DMS79 treated with DMSO at 0.1 percent for 48 hours (cell line): Measurements from ENCODE around the gene PAQR5.
"Not testable (repeated sequence)": the region's sequence is repeated elsewhere in the genome, so short reads cannot be mapped to it uniquely, and the experiment has no call there.

Experiments
- DNase-seq: peaks from one replicate; lab custom pipeline; 2025; lab: John Stamatoyannopoulos, UW

PAQR5 gene

GRCh38 chr15:69298697-69299441 lies at the start of gene PAQR5:
Gene PAQR5, plus strand, starts transcription at chr15:69298912. Its CDS starts 61,169 bp downstream, at chr15:69360081.
- peak; percentile 8 for DNase-seq

- peak; percentile 18 for DNase-seq
These were observed 45.6 kb upstream of the PAQR5 start for GRCh38 chr15:69253156-69253555.

- DNase-seq, result no peak
These were observed 33.3 kb upstream of the PAQR5 start for GRCh38 chr15:69265347-69265955.

- DNase-seq, result no peak
These were observed 27.5 kb upstream of the PAQR5 start for GRCh38 chr15:69271217-69271616.

- no peak for DNase-seq
These were observed 26.6 kb upstream of the PAQR5 start for GRCh38 chr15:69272139-69272538.

GRCh38 chr15:69272891-69273290 lies 25.8 kb upstream of the PAQR5 start:
- no peak for DNase-seq

- DNase-seq, result no peak
These were observed 23.5 kb upstream of the PAQR5 start for GRCh38 chr15:69275074-69275670.

GRCh38 chr15:69275933-69276560 lies 22.7 kb upstream of the PAQR5 start:
- no peak for DNase-seq

- DNase-seq, result no peak
These were observed 21.4 kb upstream of the PAQR5 start for GRCh38 chr15:69277316-69277715.

GRCh38 chr15:69279636-69280035 lies 19.1 kb upstream of the PAQR5 start:
- no peak for DNase-seq

GRCh38 chr15:69280783-69281182 lies 17.9 kb upstream of the PAQR5 start:
- DNase-seq, result no peak

GRCh38 chr15:69282104-69282743 lies 16.5 kb upstream of the PAQR5 start:
- no peak for DNase-seq

- no peak for DNase-seq
These were observed 12.9 kb upstream of the PAQR5 start for GRCh38 chr15:69285834-69286233.

- no peak for DNase-seq
These were observed 10.7 kb upstream of the PAQR5 start for GRCh38 chr15:69288011-69288410.

GRCh38 chr15:69288531-69289341 lies 10.0 kb upstream of the PAQR5 start:
- DNase-seq, result no peak

GRCh38 chr15:69289342-69290146 lies 9.2 kb upstream of the PAQR5 start:
- DNase-seq, result no peak

GRCh38 chr15:69290346-69291164 lies 8.2 kb upstream of the PAQR5 start:
- no peak for DNase-seq

- DNase-seq, result not testable (repeated sequence)
These were observed 7.1 kb upstream of the PAQR5 start for GRCh38 chr15:69291651-69292050.

- no peak for DNase-seq
These were observed 5.8 kb upstream of the PAQR5 start for GRCh38 chr15:69292826-69293420.
